Stimulated activated naive CD8-positive, alpha-beta T cell treated with anti-CD3 and anti-CD28 coated beads, Interleukin-15, amount 100 ng/mL, for 72 hours (primary cell): Measurements from ENCODE around the gene STAT6.
A peak's percentile ranks its signal among the peaks of the same experiment; 100 is the strongest.

ENCODE experiments used
- ATAC-seq: fragments of 150-1000 bp; cut with Tn5 transposase; 2 replicates; pipeline ENCODE4 v1.10.0; 2021; ENCODE audit warnings: mild to moderate bottlenecking, moderate library complexity
- DNase-seq, 2 donors: peaks; one replicate each; pipeline ENCODE4 v3.0.0; 2021 to 2022
- H3K27ac Mint-ChIP-seq, 2 donors: one replicate each; pipeline ENCODE4 v1.8.0; 2022; ENCODE audit warnings: mild to moderate bottlenecking in 2 of 2, mixed read lengths in 2 of 2, moderate library complexity in 2 of 2
- H3K27me3 Mint-ChIP-seq: one replicate; pipeline ENCODE4 v1.8.0; 2022; ENCODE audit warnings: mixed read lengths
- H3K4me1 Mint-ChIP-seq: one replicate; pipeline ENCODE4 v1.8.0; 2022; ENCODE audit warnings: mild to moderate bottlenecking, mixed read lengths
- H3K4me3 Mint-ChIP-seq, 2 donors: one replicate each; pipeline ENCODE4 v1.8.0; 2022; ENCODE audit warnings: mild to moderate bottlenecking in 2 of 2, mixed read lengths in 2 of 2, moderate library complexity in 1 of 2
- H3K9me3 Mint-ChIP-seq, 2 donors: one replicate each; pipeline ENCODE4 v1.8.0; 2022; ENCODE audit warnings: mixed read lengths in 2 of 2

STAT6 gene

DNA sequence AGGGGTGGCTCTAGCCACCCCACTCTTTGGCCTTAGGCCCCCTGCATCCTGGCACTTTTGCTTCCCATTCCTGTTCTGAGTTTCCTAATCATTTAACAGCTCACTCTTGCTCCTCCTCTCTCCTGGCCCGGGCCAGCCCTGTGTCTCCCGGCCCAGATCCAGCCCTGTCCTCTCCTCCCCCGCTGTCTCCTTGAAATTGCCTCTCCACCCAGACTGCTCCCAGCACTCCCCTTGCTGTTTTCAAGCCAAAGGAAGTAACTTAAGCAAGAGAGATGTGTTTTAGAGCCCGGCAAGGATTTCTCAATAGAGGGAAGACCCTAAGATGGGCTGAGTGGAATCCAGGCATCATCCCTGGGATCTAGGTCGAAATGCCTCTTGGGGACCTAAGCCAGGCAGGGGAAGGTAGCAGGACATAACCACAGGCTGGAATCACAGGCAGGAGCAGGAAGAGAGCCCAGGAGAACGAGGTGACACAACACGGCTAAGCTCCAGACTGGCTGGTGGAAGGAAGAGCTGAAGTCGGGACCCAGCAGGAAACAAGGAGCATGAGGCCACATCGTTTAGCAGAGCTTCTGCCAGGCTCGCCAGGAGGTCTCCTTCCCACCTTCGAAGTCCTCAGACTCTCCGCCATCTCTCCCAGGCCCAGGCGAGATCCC lies 38.2 kb upstream of the STAT6 start:
- ATAC-seq (no peak), DNase-seq (no peak)
- H3K9me3 Mint-ChIP-seq = no peaks in the 10 kb centered on the region
- H3K4me1 Mint-ChIP-seq = no peaks in the 10 kb centered on the region
- no peak overlapping the region for H3K27ac Mint-ChIP-seq
- H3K27me3 Mint-ChIP-seq = no peaks in the 10 kb centered on the region
- H3K4me3 Mint-ChIP-seq = no peak overlapping the region

DNA sequence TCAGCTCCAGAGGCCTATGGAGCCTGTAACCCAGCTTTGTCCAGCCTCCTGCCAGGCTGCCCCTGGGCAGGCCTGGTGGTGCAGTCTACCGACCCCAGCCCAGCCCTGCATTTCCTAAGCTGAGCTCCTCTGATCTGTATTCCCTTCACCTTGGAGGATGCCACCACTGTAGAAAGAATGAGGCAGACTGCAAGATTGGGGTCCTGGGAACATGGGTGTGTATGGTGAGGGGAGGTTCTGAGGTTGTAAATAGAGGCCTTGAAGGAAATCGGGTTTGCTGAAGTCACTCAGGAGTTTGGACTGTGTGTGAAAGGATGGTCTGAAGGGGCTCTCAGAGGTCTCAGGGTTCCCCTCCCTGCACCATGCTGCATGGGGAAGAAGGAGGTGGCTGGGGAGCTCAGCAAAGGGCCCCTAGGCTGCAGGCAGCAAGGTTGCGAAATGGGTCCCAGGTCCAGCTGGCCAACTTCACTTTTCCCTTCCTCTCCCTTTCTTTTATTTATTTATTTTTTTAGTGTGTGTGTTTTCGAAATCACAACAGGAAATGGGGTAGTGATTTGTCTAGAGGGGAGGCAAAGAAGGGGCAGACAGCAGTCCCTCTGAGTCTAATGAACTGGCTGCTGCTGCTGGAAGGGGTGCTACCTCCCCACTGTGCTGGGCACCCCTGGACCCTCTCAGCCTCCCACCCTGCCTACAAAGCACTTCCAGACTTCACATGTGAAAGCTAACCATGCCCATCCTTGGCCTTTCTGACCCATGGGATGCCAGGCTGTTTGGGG lies 37.5 kb upstream of the STAT6 start:
- Mint-ChIP-seq H3K27me3 (no peaks in the 10 kb centered on the region), H3K4me3 (no peak overlapping the region), H3K9me3 (no peaks in the 10 kb centered on the region), H3K4me1 (peaks cover 1% of the 10 kb centered on the region), H3K27ac (peak overlapping the region in 1 of 2 donors; percentile 49)
- ATAC-seq (no peak), DNase-seq (no peak)

DNA sequence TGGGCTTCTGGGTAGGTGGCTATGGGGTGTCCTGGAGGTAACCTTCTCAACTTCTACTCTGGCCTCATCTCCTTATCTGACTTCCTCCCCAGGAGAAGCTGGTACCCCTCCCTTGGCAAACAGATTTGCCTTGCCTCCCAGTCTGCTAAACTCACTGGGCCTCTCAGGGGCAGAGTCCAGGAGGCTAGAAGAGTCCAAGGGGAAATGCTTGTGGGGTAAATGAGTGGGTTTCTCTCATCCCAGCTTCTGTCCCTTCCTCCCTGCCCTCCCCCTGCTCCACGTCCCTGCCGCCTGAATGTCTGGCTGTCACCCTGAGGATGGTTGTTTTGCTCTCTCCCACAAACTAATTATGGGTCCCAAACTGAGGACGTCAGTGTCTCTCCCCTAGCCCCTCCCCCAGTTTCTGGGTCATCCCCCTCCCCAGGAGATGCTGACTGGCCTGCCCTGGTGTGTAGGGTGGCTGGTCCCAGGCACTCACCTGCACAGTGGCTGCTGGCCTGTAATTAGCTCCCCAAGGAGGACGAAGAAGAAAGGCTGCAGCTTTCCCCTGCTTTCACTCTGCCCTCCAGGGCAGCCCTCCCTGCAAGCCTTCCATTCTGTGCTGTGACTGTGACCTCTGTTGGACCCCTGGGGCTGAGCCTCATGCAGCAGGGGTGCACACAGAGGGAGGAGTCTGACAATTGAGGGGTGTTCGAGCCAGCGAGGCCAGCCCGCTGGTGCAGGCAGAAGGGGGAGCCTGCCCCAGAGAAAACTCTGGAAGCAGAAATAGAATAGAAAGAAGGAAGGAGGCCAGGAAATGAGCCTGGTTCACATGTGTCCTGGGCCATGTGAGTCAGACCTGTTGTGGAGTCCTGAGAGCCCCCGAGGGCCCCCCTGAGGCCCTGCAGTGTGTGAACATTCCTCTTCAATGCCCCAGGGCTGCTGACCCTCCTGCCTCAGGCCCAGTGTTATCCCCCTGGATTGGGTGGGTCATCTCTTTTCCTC lies 36.1 kb upstream of the STAT6 start, which contains the start of gene LRP1-AS:
TSS of gene LRP1-AS (minus strand) at position 659 of the 984 bp plus-strand sequence.
- no peaks in the 10 kb centered on the region for H3K27me3 Mint-ChIP-seq
- no peaks in the 10 kb centered on the region for H3K9me3 Mint-ChIP-seq
- H3K4me1 Mint-ChIP-seq = peaks cover 12% of the 10 kb centered on the region
- no peak within 1 kb of the TSS for H3K4me3 Mint-ChIP-seq
- DNase-seq (no peak), ATAC-seq (no peak)
- peak within 1 kb of the TSS in 1 of 2 donors; percentile 49 for H3K27ac Mint-ChIP-seq

DNA sequence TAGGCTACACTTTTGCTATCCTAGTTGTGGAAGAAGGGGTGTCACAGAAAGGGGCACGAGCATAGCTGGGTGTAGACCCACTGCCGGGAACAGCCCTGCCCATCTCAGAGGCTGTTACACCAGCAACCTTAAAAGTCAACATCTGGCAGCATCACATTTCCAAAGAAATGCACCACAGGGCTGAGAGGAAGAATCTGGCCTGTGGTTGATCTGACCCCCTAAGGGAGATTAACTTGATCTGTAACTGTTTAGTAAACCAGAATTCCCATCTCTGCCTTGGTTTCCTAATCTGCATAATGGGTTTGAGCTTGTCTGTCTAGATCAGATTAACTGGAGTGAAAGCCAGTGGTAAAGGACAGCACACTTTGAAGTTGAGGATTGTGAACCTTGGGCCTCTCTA lies 34.9 kb upstream of the STAT6 start:
- Mint-ChIP-seq H3K9me3 (no peaks in the 10 kb centered on the region), H3K4me3 (no peak overlapping the region), H3K27me3 (no peaks in the 10 kb centered on the region), H3K4me1 (peaks cover 12% of the 10 kb centered on the region), H3K27ac (no peak overlapping the region)
- no peak for DNase-seq
- ATAC-seq = no peak

DNA sequence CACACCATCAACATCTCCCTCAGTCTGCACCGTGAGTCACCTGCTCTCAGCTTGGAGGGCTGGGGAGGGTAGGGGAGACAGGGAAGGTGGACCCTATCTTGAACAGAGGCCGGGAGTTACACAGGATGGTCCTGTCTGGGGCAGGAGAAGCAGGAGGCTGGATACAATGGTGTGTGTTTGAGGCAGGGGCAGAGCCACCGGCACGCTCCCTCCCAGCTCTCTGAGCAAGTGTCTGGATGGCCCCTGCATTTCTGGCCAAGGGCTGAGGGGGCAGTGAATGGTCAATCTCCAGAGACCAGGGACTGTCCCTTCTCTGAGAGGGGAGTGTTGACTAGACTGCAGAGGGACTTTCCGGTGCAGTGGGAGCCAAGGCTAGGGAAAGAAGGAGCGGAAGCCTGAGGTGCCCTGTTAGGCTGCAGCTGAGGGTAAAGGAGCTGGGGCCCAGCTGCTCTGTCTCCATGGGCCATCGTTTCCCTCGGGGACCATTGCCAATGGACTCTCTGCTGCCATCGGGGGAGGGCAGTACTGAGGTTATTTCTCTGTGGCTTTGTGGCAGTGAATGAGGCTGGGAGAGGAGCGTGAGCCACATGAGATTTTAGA lies 34.4 kb upstream of the STAT6 start:
- no peak overlapping the region for H3K4me3 Mint-ChIP-seq
- DNase-seq (no peak), ATAC-seq (no peak)
- H3K9me3 Mint-ChIP-seq = no peaks in the 10 kb centered on the region
- H3K27ac Mint-ChIP-seq = no peak overlapping the region
- H3K4me1 Mint-ChIP-seq = peaks cover 12% of the 10 kb centered on the region
- H3K27me3 Mint-ChIP-seq = no peaks in the 10 kb centered on the region

DNA sequence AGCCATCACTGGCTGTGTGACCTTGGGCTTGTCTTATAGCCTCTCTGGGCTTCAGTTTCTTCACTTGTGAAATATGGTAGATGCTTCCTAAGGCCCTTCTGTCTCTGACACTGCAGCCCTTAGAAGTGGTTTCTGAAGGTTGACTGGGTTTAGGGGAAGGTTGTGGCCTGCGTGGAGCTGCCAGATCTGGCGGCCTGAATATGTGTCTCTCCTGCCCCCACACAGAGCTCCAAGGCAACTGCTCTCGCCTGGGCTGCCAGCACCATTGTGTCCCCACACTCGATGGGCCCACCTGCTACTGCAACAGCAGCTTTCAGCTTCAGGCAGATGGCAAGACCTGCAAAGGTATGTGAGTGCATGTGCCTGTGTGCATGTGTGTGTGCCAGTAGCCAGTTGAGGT lies 32.3 kb upstream of the STAT6 start:
- ATAC-seq (peak; percentile 56), DNase-seq (no peak)
- Mint-ChIP-seq H3K27me3 (no peaks in the 10 kb centered on the region), H3K27ac (peak overlapping the region in 1 of 2 donors; percentile 68), H3K4me3 (no peak overlapping the region), H3K9me3 (no peaks in the 10 kb centered on the region), H3K4me1 (peaks cover 12% of the 10 kb centered on the region)

DNA sequence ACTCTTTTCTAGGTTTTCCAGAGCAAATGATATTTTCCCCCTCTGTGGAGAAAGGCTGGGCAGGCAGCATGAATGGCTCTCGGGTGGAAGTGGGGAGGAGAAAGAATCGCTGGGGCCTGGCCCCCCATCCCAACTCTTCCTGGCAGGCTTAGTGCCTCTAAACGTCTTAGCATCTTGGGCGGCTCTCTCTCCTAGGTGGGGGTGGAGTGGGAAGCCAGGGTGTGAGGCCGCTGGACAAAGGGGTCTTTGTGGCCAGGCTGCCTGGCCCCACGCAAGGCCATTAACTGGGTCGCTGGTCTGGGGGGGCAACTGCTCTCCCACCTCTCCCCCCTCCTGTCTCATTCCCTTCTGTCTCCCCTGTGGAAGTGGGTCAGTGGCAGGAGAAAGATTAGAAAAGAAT lies 31.6 kb upstream of the STAT6 start:
- no peak for ATAC-seq
- Mint-ChIP-seq H3K4me3 (no peak overlapping the region), H3K27me3 (no peaks in the 10 kb centered on the region), H3K4me1 (peaks cover 12% of the 10 kb centered on the region), H3K27ac (no peak overlapping the region), H3K9me3 (no peaks in the 10 kb centered on the region)
- no peak for DNase-seq

DNA sequence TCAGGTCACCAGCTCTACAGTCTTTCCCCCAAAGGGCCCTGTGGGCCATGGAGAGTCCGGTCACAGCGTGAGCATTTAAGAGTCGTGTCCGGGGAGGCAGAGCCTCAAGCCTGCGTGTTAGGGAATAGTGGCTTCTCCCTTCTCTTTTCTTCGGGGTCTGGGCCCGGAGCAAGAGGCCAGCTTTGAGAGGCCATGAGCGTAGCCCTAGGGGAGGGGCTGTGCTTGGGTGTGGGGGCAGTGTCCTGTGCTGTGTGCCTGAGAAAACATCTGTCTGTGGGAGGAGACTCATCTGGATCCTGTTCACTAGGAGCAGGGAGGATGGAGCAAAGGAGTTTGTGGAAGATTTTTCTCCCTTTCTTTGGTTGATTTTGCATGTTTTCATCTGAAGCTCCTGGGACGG lies 31.0 kb upstream of the STAT6 start:
- no peak overlapping the region for H3K4me3 Mint-ChIP-seq
- H3K27me3 Mint-ChIP-seq = no peaks in the 10 kb centered on the region
- ATAC-seq (no peak), DNase-seq (no peak)
- no peak overlapping the region for H3K27ac Mint-ChIP-seq
- H3K9me3 Mint-ChIP-seq = no peaks in the 10 kb centered on the region
- peaks cover 12% of the 10 kb centered on the region for H3K4me1 Mint-ChIP-seq

DNA sequence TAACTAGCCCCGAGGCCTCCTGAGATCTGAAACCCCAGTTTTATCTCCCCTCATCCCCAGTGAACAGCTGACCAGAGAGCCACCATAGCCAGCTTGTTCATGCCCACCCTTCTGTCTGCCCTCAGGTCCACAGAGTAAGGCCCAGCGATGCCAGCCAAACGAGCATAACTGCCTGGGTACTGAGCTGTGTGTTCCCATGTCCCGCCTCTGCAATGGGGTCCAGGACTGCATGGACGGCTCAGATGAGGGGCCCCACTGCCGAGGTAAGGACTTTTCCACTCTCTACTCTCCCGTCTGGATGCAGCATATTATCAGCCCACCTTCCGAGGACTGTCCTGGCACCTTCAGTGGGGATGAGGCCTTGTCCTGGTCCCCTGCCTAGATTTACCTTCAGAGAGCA lies 30.1 kb upstream of the STAT6 start:
- Mint-ChIP-seq H3K27ac (peak overlapping the region in 1 of 2 donors; percentile 39), H3K4me1 (peaks cover 12% of the 10 kb centered on the region), H3K27me3 (no peaks in the 10 kb centered on the region), H3K9me3 (no peaks in the 10 kb centered on the region), H3K4me3 (no peak overlapping the region)
- ATAC-seq (no peak), DNase-seq (no peak)

DNA sequence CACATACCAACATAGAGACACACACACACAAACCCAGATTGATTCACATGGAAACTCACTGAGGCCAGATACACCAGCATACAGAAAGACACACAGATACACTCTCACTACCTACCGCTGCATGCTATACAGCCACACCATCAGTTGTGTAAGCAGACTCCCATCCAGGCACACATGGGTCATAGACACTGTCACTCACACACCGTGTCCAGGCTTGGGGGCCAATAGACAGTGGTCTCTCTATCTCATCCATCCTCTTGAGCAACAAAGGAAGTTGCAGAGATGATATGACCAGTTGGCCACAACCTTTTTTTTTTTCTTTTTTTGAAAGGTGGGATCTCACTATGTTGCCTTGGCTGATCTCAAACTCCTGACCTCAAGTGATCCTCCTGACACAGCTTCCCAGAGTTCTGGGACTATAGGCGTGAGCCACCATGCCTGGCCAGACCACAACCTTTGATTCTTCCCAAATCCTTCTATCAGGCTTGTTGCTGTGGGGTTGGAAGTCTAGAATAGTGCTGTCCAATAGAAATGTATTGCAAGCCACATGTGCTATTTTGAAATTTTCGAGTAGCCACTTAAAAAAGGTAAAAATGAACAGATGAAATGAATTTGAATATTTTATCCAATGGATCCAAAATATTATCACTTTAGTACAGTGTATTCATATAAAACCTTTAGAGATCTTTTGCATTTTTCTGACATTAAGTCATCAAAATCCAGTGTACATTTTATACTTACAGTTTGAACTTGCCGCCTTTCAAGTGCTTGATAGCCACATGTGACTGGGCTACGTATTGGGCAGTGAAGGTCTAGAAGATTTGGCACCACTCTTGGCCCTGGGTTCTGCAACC lies 28.9 kb upstream of the STAT6 start:
- ATAC-seq (no peak), DNase-seq (no peak)
- Mint-ChIP-seq H3K4me1 (peaks cover 12% of the 10 kb centered on the region), H3K4me3 (no peak overlapping the region), H3K27ac (no peak overlapping the region), H3K27me3 (no peaks in the 10 kb centered on the region), H3K9me3 (no peaks in the 10 kb centered on the region)

DNA sequence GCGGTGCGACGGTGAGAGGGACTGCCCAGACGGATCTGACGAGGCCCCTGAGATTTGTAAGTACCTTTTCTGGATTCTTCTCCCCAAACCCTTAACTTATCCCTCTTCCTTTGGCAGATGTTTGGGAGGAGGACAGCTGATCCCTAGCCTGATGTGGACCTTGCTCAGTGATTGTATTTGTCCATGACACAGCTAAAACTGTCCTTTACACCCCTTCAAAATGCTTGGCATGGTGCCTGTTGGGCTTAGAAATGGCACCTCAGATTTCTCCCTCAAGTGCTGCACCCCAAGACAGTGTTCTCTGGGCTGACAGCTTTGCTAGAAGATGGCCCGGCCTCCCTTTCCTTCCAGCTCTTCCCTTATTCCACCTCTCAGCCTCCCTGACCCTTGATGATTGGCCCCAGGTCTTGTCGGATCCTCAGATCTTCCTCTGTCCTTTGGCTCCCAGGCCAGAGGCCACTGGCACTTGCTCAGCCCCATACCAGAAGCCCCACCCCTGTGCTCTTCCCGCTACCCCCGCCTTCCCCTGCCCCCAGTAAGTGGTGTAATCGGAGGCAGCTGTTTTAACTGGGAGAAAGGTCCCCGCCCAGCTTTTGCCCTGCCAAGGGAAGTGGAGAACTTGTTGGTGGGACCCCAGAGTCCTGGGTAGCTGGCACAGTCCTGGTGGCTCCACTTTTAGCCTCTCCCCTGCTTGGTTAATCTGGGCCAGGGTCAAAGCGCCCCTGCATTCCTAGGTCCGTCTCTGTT lies 27.5 kb upstream of the STAT6 start:
- Mint-ChIP-seq H3K4me1 (peaks cover 11% of the 10 kb centered on the region), H3K27ac (peak overlapping the region in 1 of 2 donors; percentile 12), H3K4me3 (no peak overlapping the region), H3K27me3 (no peaks in the 10 kb centered on the region), H3K9me3 (no peaks in the 10 kb centered on the region)
- ATAC-seq = no peak
- DNase-seq = no peak

DNA sequence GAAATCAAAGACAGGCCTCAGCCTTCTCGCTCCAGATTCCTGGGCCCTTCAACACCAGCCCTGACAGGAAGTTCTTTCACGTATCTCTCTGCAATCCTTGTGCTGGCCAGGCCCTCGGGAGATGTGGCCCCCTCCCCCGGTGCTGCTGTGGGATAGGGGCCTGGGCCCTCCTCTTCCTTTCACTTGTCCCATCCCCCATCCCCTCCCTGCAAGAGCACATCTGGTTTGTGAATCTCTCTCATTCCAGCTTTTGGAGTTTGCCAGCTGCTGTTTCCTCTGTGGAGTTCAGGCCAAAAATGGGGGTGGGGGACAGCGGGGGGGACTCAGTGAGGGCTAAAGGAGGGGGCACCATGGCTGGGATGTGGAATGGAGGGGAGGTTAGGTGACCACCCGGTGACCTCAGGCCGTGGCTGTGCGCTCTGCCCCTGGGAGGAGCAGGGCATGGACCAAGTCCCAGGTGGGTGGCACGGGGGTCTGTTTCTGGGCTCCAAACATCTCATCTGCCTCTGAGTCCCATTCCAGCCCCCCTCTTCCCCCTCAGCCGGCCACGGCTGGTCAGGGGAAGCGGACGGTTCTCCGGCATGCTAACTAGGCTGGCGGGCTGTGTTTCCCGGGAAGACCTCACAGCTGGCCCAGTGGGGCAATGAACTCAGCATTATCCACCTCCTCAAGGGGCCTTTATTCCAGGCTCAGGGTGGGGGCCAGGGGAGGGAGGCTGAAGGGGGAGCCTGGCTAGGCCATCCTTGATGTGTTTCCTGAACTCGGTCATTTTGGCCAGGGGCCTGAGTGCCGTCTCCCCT lies 24.6 kb upstream of the STAT6 start:
- Mint-ChIP-seq H3K27ac (no peak overlapping the region), H3K27me3 (no peaks in the 10 kb centered on the region), H3K4me3 (no peak overlapping the region), H3K9me3 (no peaks in the 10 kb centered on the region), H3K4me1 (peaks cover 9% of the 10 kb centered on the region)
- ATAC-seq (no peak), DNase-seq (no peak)

DNA sequence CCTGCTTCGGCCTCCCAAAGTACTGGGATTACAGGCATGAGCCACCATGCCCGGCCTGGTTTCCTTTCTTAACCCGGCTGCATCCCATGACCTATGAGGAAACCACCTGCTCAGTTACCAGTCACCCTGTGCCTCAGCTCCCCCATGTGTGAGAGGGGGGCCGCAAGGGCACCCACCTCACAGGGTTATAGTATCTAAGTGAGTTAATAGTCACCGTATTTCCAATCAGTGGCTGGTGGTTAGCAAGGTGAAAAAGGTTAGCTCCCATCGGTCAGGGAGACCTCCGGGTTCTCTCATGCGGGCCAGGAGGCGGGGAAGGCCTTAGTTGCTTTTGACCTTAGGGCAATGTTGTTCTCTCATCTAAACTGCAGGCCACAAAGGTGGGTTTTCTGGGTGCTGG lies 23.8 kb upstream of the STAT6 start:
- Mint-ChIP-seq H3K27ac (no peak overlapping the region), H3K27me3 (peaks cover 5% of the 10 kb centered on the region), H3K4me3 (no peak overlapping the region), H3K9me3 (no peaks in the 10 kb centered on the region), H3K4me1 (peaks cover 10% of the 10 kb centered on the region)
- ATAC-seq = no peak
- no peak for DNase-seq
